GM19239 (cell line): ENCODE results near the gene RALGPS1.

Source experiments
- DNase-seq: peaks from one replicate; pipeline ENCODE4 v3.0.0; 2011; ENCODE audit warnings: low spot score; ENCODE audit not compliant: insufficient read length
- FAIRE-seq: peaks from 2 replicates; lab custom pipeline; 2011; peaks lifted over from hg19 to GRCh38; lab: Jason Lieb, UNC

The RALGPS1 gene

GRCh38 chr9:127066060-127066850 is 151.7 kb downstream of the RALGPS1 start:
- DNase-seq (no peak), FAIRE-seq (no peak)

GRCh38 chr9:127066851-127067136 is 152.2 kb downstream of the RALGPS1 start:
- DNase-seq, result no peak
- no peak for FAIRE-seq

- FAIRE-seq (no peak), DNase-seq (no peak)
These were observed 153.1 kb downstream of the RALGPS1 start for GRCh38 chr9:127067603-127068220.

- FAIRE-seq (no peak), DNase-seq (no peak)
These were observed 160.3 kb downstream of the RALGPS1 start for GRCh38 chr9:127074561-127075548.

- DNase-seq (no peak), FAIRE-seq (no peak)
These were observed 161.2 kb downstream of the RALGPS1 start for GRCh38 chr9:127075624-127076372.

- no peak for DNase-seq
- FAIRE-seq, result no peak
These were observed 162.5 kb downstream of the RALGPS1 start for GRCh38 chr9:127076860-127077643.

- FAIRE-seq (no peak), DNase-seq (no peak)
These were observed 163.0 kb downstream of the RALGPS1 start for GRCh38 chr9:127077644-127077946.

GRCh38 chr9:127078336-127078735 is 163.8 kb downstream of the RALGPS1 start:
- FAIRE-seq (no peak), DNase-seq (no peak)

GRCh38 chr9:127078988-127079387 is 164.4 kb downstream of the RALGPS1 start:
- FAIRE-seq (no peak), DNase-seq (no peak)

- FAIRE-seq (no peak), DNase-seq (no peak)
These were observed 165.0 kb downstream of the RALGPS1 start for GRCh38 chr9:127079446-127080140.

GRCh38 chr9:127081250-127082185 is 166.9 kb downstream of the RALGPS1 start:
- no peak for DNase-seq
- no peak for FAIRE-seq

- no peak for FAIRE-seq
- DNase-seq, result no peak
These were observed 168.8 kb downstream of the RALGPS1 start for GRCh38 chr9:127083138-127083980.

GRCh38 chr9:127084076-127085039 is 169.8 kb downstream of the RALGPS1 start:
- DNase-seq (no peak), FAIRE-seq (no peak)

GRCh38 chr9:127085186-127085585 is 170.6 kb downstream of the RALGPS1 start:
- no peak for FAIRE-seq

GRCh38 chr9:127086771-127087170 is 172.2 kb downstream of the RALGPS1 start:
- no peak for DNase-seq
- FAIRE-seq, result no peak

More at GRCh38 chr9:127085186-127085585, 170.6 kb downstream of the RALGPS1 start:
- no peak for DNase-seq

- FAIRE-seq (no peak), DNase-seq (no peak)
These were observed 172.8 kb downstream of the RALGPS1 start for GRCh38 chr9:127087411-127087810.
